HepG2 (cell line): Measurements from ENCODE around the gene ITPRIP. TPM values are rescaled to one million over a fixed set of nuclear protein-coding genes. Genes with fewer than 3 reads are reported as not detected.

ENCODE experiments used
- AGO1 ChIP-seq: fragments of 200-400 bp; formaldehyde crosslinking; IDR thresholded peaks from 2 replicates; pipeline ENCODE4 v1.6.1; 2017; ENCODE audit warnings: mild to moderate bottlenecking, low read depth, low read length, moderate library complexity; ENCODE audit not compliant: poor library complexity, severe bottlenecking
- AHR ChIP-seq: IDR thresholded peaks from 2 replicates; pipeline ENCODE4 v1.6.1; 2018; ENCODE audit warnings: missing genetic modification reagents, missing compliant biosample characterization
- ISX ChIP-seq: sonication (generic); formaldehyde crosslinking; conservative IDR thresholded peaks from 2 replicates; pipeline ENCODE4 v1.5.0; 2020; ENCODE audit warnings: missing genetic modification reagents
- MIER3 ChIP-seq: IDR thresholded peaks from 2 replicates; pipeline ENCODE4 v1.6.1; 2016; ENCODE audit warnings: missing compliant biosample characterization, borderline replicate concordance
- NR2F1 ChIP-seq, 2 experiments: fragments of 450-650 bp in 1 of 2; formaldehyde crosslinking in 1 of 2; IDR thresholded peaks; 2 replicates each; pipeline versions ENCODE4 v1.5.0 to v1.6.1; 2016 to 2020; ENCODE audit warnings: mild to moderate bottlenecking in 1 of 2, missing compliant biosample characterization in 1 of 2, missing genetic modification reagents in 1 of 2, moderate library complexity in 1 of 2
- RARG ChIP-seq: sonication (generic); formaldehyde crosslinking; IDR thresholded peaks from 2 replicates; pipeline ENCODE4 v1.4.0; 2020; ENCODE audit warnings: low read depth, mild to moderate bottlenecking, missing genetic modification reagents
- SRSF1 ChIP-seq: fragments of 200-400 bp; formaldehyde crosslinking; optimal IDR thresholded peaks from 2 replicates; pipeline ENCODE3; 2017; ENCODE audit warnings: mild to moderate bottlenecking, low read depth, low read length, moderate library complexity
- TCF12 ChIP-seq, 2 experiments: fragments of 450-650 bp in 1 of 2; sonication (generic) in 1 of 2; formaldehyde crosslinking in 1 of 2; IDR thresholded peaks; 2 replicates each; pipeline versions ENCODE4 v1.6.1 to v1.8.0; 2017 to 2022; ENCODE audit warnings: antibody characterized with exemption in 1 of 2, mild to moderate bottlenecking in 1 of 2, missing genetic modification reagents in 1 of 2, moderate library complexity in 1 of 2
- THYN1 ChIP-seq: sonication (generic); formaldehyde crosslinking; IDR thresholded peaks from 2 replicates; pipeline ENCODE4 v1.8.1; 2023; ENCODE audit warnings: low read depth, mild to moderate bottlenecking, moderate library complexity, missing genetic modification reagents, borderline replicate concordance
- ZKSCAN1 ChIP-seq: fragments of 150-350 bp; IDR thresholded peaks from 2 replicates; pipeline ENCODE4 v1.6.1; 2014; ENCODE audit warnings: low read length
- ZMAT5 ChIP-seq: sonication (generic); formaldehyde crosslinking; IDR thresholded peaks from 2 replicates; pipeline ENCODE4 v1.5.0; 2020; ENCODE audit warnings: mild to moderate bottlenecking, low read depth, missing genetic modification reagents, borderline replicate concordance
- ZNF20 ChIP-seq: sonication (generic); formaldehyde crosslinking; IDR thresholded peaks from 2 replicates; pipeline ENCODE4 v1.4.0; 2020; ENCODE audit warnings: mild to moderate bottlenecking, moderate library complexity, missing genetic modification reagents
- ZNF232 ChIP-seq: sonication (generic); formaldehyde crosslinking; IDR thresholded peaks from 2 replicates; pipeline ENCODE4 v1.4.0; 2020; ENCODE audit warnings: missing genetic modification reagents, borderline replicate concordance
- ZNF550 ChIP-seq: sonication (generic); formaldehyde crosslinking; IDR thresholded peaks from 2 replicates; pipeline ENCODE4 v1.4.0; 2020; ENCODE audit warnings: mild to moderate bottlenecking, missing genetic modification reagents, borderline replicate concordance
- polyA plus RNA-seq, 8 experiments: library from polyadenylated mRNA; depleted of rRNA in 3 of 8; stranded (reverse) in 7 of 8; unstranded in 1 of 8; fragments of >200 nt; fragmentation: Illumina TruSeq in 4 of 8; extraction: Trizol in 4 of 8; gene quantifications; 2 replicates each; pipeline versions ENCODE4 v1.2.1 to v1.2.3, GENCODE V29; 2011 to 2016; ENCODE audit warnings: low read depth in 4 of 8, missing spikeins in 1 of 8, mixed read lengths in 1 of 8; ENCODE audit not compliant: insufficient read depth in 1 of 8
- total RNA-seq, 5 experiments: library from RNA; depleted of rRNA; stranded (reverse); fragments of >200 nt; fragmentation: Illumina TruSeq; extraction: Trizol; gene quantifications; 2 replicates each; pipeline ENCODE4 v1.2.3, GENCODE V29; 2016; ENCODE audit warnings: low read depth in 1 of 5
- TF ChIP-seq, protein P1 (sequence below): sonication (generic); formaldehyde crosslinking; IDR thresholded peaks from 2 replicates; pipeline ENCODE4 v1.4.0; 2020; ENCODE audit warnings: missing genetic modification reagents, borderline replicate concordance
- TF ChIP-seq, protein P2 (sequence below): IDR thresholded peaks from 2 replicates; pipeline ENCODE4 v1.6.1; 2012; ENCODE audit warnings: low read length, improper control_type of control experiment
- TF ChIP-seq, protein P3 (sequence below): sonication (generic); formaldehyde crosslinking; IDR thresholded peaks from 2 replicates; pipeline ENCODE4 v1.5.0; 2020; ENCODE audit warnings: missing genetic modification reagents, mild to moderate bottlenecking, borderline replicate concordance

Gene ITPRIP
- total and polyA plus RNA-seq, 2 of the 13 experiments (the other 11 are each of a cell fraction or from before 2014, with no cell fraction given), result 1.00 to 2.8 TPM

DNA sequence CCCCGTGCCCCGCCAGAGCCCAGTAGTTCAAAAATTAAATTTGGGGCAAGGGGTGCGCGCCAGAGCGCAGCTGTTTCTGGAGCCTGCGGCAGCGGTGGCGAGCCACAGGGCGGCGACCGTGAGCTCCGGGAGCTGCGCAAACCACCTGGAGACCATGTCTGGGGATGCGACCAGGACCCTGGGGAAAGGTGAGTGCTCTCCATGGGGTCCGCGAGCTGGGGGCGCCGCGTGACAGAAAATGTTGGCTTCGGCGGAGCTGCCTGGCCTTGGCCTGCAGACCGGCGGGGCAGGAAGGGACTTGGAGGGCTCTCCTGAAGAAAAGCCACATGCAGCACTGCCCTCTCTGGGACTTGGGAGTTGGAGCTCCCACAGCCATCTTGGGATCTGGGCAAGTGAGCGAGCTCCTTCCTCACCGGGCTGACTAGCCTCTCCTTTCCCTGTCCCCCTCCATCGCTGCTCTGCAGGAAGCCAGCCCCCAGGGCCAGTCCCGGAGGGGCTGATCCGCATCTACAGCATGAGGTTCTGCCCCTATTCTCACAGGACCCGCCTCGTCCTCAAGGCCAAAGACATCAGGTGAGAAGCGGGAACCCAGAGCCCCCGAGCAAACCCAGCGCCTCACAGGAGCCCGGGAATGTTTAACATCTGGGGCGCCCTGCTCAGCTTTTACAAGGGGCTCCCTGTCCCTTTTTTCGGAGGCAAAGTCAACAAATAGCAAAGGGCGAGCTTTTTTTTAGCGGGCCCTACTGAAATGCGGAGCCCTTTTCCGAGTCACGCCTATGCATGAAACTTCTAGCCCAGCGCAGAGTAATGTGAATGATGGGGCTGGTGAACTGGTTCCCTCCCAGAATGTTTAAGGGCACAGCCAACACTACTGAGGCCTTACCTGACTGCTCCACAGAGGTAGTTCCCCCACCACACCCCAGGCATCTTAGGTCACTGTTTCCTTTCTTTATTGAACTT lies 63.2 kb downstream of the ITPRIP start (continued):
- TF ChIP-seq, protein P1, sequence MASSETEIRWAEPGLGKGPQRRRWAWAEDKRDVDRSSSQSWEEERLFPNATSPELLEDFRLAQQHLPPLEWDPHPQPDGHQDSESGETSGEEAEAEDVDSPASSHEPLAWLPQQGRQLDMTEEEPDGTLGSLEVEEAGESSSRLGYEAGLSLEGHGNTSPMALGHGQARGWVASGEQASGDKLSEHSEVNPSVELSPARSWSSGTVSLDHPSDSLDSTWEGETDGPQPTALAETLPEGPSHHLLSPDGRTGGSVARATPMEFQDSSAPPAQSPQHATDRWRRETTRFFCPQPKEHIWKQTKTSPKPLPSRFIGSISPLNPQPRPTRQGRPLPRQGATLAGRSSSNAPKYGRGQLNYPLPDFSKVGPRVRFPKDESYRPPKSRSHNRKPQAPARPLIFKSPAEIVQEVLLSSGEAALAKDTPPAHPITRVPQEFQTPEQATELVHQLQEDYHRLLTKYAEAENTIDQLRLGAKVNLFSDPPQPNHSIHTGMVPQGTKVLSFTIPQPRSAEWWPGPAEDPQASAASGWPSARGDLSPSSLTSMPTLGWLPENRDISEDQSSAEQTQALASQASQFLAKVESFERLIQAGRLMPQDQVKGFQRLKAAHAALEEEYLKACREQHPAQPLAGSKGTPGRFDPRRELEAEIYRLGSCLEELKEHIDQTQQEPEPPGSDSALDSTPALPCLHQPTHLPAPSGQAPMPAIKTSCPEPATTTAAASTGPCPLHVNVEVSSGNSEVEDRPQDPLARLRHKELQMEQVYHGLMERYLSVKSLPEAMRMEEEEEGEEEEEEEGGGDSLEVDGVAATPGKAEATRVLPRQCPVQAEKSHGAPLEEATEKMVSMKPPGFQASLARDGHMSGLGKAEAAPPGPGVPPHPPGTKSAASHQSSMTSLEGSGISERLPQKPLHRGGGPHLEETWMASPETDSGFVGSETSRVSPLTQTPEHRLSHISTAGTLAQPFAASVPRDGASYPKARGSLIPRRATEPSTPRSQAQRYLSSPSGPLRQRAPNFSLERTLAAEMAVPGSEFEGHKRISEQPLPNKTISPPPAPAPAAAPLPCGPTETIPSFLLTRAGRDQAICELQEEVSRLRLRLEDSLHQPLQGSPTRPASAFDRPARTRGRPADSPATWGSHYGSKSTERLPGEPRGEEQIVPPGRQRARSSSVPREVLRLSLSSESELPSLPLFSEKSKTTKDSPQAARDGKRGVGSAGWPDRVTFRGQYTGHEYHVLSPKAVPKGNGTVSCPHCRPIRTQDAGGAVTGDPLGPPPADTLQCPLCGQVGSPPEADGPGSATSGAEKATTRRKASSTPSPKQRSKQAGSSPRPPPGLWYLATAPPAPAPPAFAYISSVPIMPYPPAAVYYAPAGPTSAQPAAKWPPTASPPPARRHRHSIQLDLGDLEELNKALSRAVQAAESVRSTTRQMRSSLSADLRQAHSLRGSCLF, result no peak
- no peak for TF ChIP-seq AGO1
- no peak for TF ChIP-seq MIER3 (CRISPR knock-in tag)
- 0 out of 2 replicates have a peak, but pooled peaks have one; percentile 30 for TF ChIP-seq ZNF20 (CRISPR knock-in tag)
- TF ChIP-seq ZNF232 (CRISPR knock-in tag), result no peak
- no peak for TF ChIP-seq RARG (CRISPR knock-in tag)
- TF ChIP-seq THYN1 (CRISPR knock-in tag), result no peak
- TF ChIP-seq, protein P2, sequence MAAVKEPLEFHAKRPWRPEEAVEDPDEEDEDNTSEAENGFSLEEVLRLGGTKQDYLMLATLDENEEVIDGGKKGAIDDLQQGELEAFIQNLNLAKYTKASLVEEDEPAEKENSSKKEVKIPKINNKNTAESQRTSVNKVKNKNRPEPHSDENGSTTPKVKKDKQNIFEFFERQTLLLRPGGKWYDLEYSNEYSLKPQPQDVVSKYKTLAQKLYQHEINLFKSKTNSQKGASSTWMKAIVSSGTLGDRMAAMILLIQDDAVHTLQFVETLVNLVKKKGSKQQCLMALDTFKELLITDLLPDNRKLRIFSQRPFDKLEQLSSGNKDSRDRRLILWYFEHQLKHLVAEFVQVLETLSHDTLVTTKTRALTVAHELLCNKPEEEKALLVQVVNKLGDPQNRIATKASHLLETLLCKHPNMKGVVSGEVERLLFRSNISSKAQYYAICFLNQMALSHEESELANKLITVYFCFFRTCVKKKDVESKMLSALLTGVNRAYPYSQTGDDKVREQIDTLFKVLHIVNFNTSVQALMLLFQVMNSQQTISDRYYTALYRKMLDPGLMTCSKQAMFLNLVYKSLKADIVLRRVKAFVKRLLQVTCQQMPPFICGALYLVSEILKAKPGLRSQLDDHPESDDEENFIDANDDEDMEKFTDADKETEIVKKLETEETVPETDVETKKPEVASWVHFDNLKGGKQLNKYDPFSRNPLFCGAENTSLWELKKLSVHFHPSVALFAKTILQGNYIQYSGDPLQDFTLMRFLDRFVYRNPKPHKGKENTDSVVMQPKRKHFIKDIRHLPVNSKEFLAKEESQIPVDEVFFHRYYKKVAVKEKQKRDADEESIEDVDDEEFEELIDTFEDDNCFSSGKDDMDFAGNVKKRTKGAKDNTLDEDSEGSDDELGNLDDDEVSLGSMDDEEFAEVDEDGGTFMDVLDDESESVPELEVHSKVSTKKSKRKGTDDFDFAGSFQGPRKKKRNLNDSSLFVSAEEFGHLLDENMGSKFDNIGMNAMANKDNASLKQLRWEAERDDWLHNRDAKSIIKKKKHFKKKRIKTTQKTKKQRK, result no peak
- TF ChIP-seq, protein P3, sequence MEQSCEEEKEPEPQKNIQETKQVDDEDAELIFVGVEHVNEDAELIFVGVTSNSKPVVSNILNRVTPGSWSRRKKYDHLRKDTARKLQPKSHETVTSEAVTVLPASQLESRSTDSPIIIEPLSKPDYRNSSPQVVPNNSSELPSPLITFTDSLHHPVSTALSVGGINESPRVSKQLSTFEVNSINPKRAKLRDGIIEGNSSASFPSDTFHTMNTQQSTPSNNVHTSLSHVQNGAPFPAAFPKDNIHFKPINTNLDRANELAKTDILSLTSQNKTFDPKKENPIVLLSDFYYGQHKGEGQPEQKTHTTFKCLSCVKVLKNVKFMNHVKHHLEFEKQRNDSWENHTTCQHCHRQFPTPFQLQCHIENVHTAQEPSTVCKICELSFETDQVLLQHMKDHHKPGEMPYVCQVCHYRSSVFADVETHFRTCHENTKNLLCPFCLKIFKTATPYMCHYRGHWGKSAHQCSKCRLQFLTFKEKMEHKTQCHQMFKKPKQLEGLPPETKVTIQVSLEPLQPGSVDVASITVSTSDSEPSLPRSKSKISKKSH (CRISPR knock-in tag), result no peak
- no peak for TF ChIP-seq ZKSCAN1
- no peak for TF ChIP-seq ZNF550
- TF ChIP-seq NR2F1 (CRISPR knock-in tag; IDR thresholded peaks at IDR 0.05), result no peak
- TF ChIP-seq ZMAT5 (CRISPR knock-in tag), result no peak
- TF ChIP-seq AHR (CRISPR knock-in tag), result no peak
- TF ChIP-seq SRSF1, result no peak
- TF ChIP-seq ISX (CRISPR knock-in tag), result no peak
- no peak for TF ChIP-seq TCF12 (IDR thresholded peaks at IDR 0.05)
- peak; percentile 65; the same call in 1 of the 2 replicates for TF ChIP-seq TCF12 (CRISPR knock-in tag; IDR thresholded peaks at IDR 0.05)
